Liver (tissue), 9 donors: Measurements from ENCODE around the gene POU2F3. TPM values are rescaled to one million over a fixed set of nuclear protein-coding genes. Genes with fewer than 3 reads are reported as not detected.

Source experiments
- DNase-seq: peaks from one replicate; pipeline ENCODE4 v3.0.0-alpha.2; 2017; ENCODE audit warnings: low spot score
- H3K27ac ChIP-seq, 2 donors: one replicate each; pipeline ENCODE4 v1.7.0; 2013; ENCODE audit warnings: inconsistent platforms in 2 of 2, low read length in 2 of 2, control low read depth in 1 of 2, low read depth in 1 of 2, mild to moderate bottlenecking in 1 of 2
- H3K27me3 ChIP-seq, 4 donors: one replicate each; pipeline versions ENCODE4 v1.6.1 to v1.7.0; 2013; ENCODE audit warnings: low read length in 3 of 4, inconsistent platforms in 1 of 4, mild to moderate bottlenecking in 1 of 4, moderate library complexity in 1 of 4; ENCODE audit not compliant: control insufficient read depth in 4 of 4, insufficient read depth in 4 of 4
- H3K36me3 ChIP-seq, 4 donors: one replicate each; pipeline versions ENCODE4 v1.6.1 to v1.7.0; 2013; ENCODE audit warnings: low read length in 3 of 4, mild to moderate bottlenecking in 3 of 4, low read depth in 1 of 4, moderate library complexity in 1 of 4; ENCODE audit not compliant: control insufficient read depth in 4 of 4, insufficient read depth in 3 of 4
- H3K4me1 ChIP-seq, 4 donors: one replicate each; pipeline versions ENCODE4 v1.6.1 to v1.7.0; 2013; ENCODE audit warnings: low read length in 3 of 4, mild to moderate bottlenecking in 3 of 4, moderate library complexity in 1 of 4; ENCODE audit not compliant: control insufficient read depth in 4 of 4, insufficient read depth in 4 of 4
- H3K4me3 ChIP-seq, 3 donors: one replicate each; pipeline versions ENCODE4 v1.6.1 to v1.7.0; 2013; ENCODE audit warnings: low read length in 3 of 3, control low read depth in 1 of 3, low read depth in 1 of 3, mild to moderate bottlenecking in 1 of 3
- H3K9ac ChIP-seq, 2 donors: one replicate each; pipeline ENCODE4 v1.7.0; 2013; ENCODE audit warnings: low read length in 2 of 2, mild to moderate bottlenecking in 2 of 2, moderate library complexity in 2 of 2, control low read depth in 1 of 2, low read depth in 1 of 2
- H3K9me3 ChIP-seq, 4 donors: one replicate each; pipeline versions ENCODE4 v1.6.1 to v1.7.0; 2013; ENCODE audit warnings: low read length in 3 of 4; ENCODE audit not compliant: control insufficient read depth in 4 of 4
- ATF3 ChIP-seq: IDR thresholded peaks from 2 replicates; pipeline ENCODE4 v1.6.1; 2016; ENCODE audit warnings: antibody characterized with exemption
- CTCF ChIP-seq: fragments of 150-350 bp; IDR thresholded peaks from 2 replicates; pipeline ENCODE4 v1.5.1; 2017; ENCODE audit warnings: improper control_type of control experiment, low read depth, low read length; ENCODE audit not compliant: missing input control
- EGR1 ChIP-seq, 2 donors: IDR thresholded peaks; 2 replicates each; pipeline ENCODE4 v1.6.1; 2016 to 2018; ENCODE audit warnings: antibody characterized with exemption in 2 of 2, low read depth in 2 of 2
- FOXA1 ChIP-seq: IDR thresholded peaks from 2 replicates; pipeline ENCODE4 v1.6.1; 2016; ENCODE audit warnings: antibody characterized with exemption
- FOXA2 ChIP-seq: IDR thresholded peaks from 2 replicates; pipeline ENCODE4 v1.6.1; 2016; ENCODE audit warnings: antibody characterized with exemption
- GABPA ChIP-seq, 2 donors: IDR thresholded peaks in 1 of 2; conservative IDR thresholded peaks in 1 of 2; 2 replicates each; pipeline ENCODE4 v1.6.1; 2016; ENCODE audit warnings: antibody characterized with exemption in 2 of 2, mild to moderate bottlenecking in 1 of 2, moderate library complexity in 1 of 2
- HNF4A ChIP-seq, 2 donors: conservative IDR thresholded peaks; 2 replicates each; pipeline ENCODE4 v1.6.1; 2016; ENCODE audit warnings: antibody characterized with exemption in 2 of 2, mild to moderate bottlenecking in 2 of 2
- HNF4G ChIP-seq: IDR thresholded peaks from 2 replicates; pipeline ENCODE4 v1.6.1; 2016; ENCODE audit warnings: antibody characterized with exemption
- JUND ChIP-seq, 2 donors: IDR thresholded peaks; 2 replicates each; pipeline ENCODE4 v1.6.1; 2016; ENCODE audit warnings: antibody characterized with exemption in 2 of 2
- MAX ChIP-seq: IDR thresholded peaks from 2 replicates; pipeline ENCODE4 v1.6.1; 2016; ENCODE audit warnings: antibody characterized with exemption
- RAD21 ChIP-seq, 2 donors: IDR thresholded peaks; 2 replicates each; pipeline ENCODE4 v1.6.1; 2016; ENCODE audit warnings: antibody characterized with exemption in 2 of 2, mild to moderate bottlenecking in 2 of 2
- REST ChIP-seq: IDR thresholded peaks from 2 replicates; pipeline ENCODE4 v1.6.1; 2016; ENCODE audit warnings: antibody characterized with exemption, mild to moderate bottlenecking
- RXRA ChIP-seq, 2 donors: IDR thresholded peaks; 2 replicates each; pipeline ENCODE4 v1.6.1; 2017 to 2018; ENCODE audit warnings: antibody characterized with exemption in 2 of 2, mild to moderate bottlenecking in 1 of 2
- SP1 ChIP-seq: IDR thresholded peaks from 2 replicates; pipeline ENCODE4 v1.6.1; 2018; ENCODE audit warnings: antibody characterized with exemption, mild to moderate bottlenecking
- TAF1 ChIP-seq: conservative IDR thresholded peaks from 2 replicates; pipeline ENCODE4 v1.6.1; 2016; ENCODE audit warnings: antibody characterized with exemption, mild to moderate bottlenecking
- YY1 ChIP-seq: IDR thresholded peaks from 2 replicates; pipeline ENCODE4 v1.6.1; 2016; ENCODE audit warnings: antibody characterized with exemption, mild to moderate bottlenecking
- ZBTB33 ChIP-seq: IDR thresholded peaks from 2 replicates; pipeline ENCODE4 v1.6.1; 2016; ENCODE audit warnings: antibody characterized with exemption
- WGBS: extraction: QIAGEN DNeasy Blood & Tissue Kit; methylation state at CpG from one replicate; pipeline ENCODE4 v1.1.7; 2013; 5-methylcytosine and 5-hydroxymethylcytosine counted together
- polyA plus RNA-seq, 2 donors: library from polyadenylated mRNA; stranded (reverse) in 1 of 2; unstranded in 1 of 2; fragments of 200-250 nt in 1 of 2; fragments of >200 nt in 1 of 2; fragmentation: Nextera tagmentation in 1 of 2; extraction: Ambion mirVana in 1 of 2; gene quantifications; one replicate each; pipeline versions ENCODE4 v1.2.1 to v1.2.3, GENCODE V29; 2013 to 2015
- total RNA-seq, 2 donors: library from RNA; depleted of rRNA; stranded (reverse); fragments of >200 nt; gene quantifications; one replicate each; pipeline ENCODE4 v1.2.3, GENCODE V29; 2014
- donor health status: healthy.
- donor health status: healthy.
- donor health status: healthy.
- donor health status: healthy.
- donor health status: healthy.

Gene POU2F3
- total and polyA plus RNA-seq, 4 donors: not detected

- Histone ChIP-seq H3K36me3 (no peaks in the 10 kb centered on the region), H3K9me3 (no peaks in the 10 kb centered on the region), H3K27me3 (peaks cover 0 to 8% (median 0%) of the 10 kb centered on the region in 4 donors), H3K27ac (no peak overlapping the region), H3K4me1 (no peaks in the 10 kb centered on the region), H3K4me3 (no peak overlapping the region), H3K9ac (no peak overlapping the region)
- WGBS: 95% methylated on average over 3 of the region's 3 CpGs
- TF ChIP-seq YY1 (no peak), SP1 (no peak), JUND (IDR thresholded peaks at IDR 0.05) (no peak), FOXA1 (no peak), HNF4G (no peak)
- no peak for DNase-seq
Measured at GRCh38 chr11:120261931-120262330, 22.0 kb downstream of the POU2F3 start.

- Histone ChIP-seq H3K4me3 (no peak overlapping the region), H3K4me1 (no peaks in the 10 kb centered on the region), H3K27ac (no peak overlapping the region), H3K27me3 (no peaks in the 10 kb centered on the region), H3K9me3 (no peaks in the 10 kb centered on the region), H3K36me3 (no peaks in the 10 kb centered on the region), H3K9ac (no peak overlapping the region)
- no peak for DNase-seq
- WGBS: 86% methylated on average over 2 of the region's 2 CpGs
- TF ChIP-seq GABPA (IDR thresholded peaks at IDR 0.05 in 1 of 2, conservative IDR thresholded peaks at IDR 0.05 in 1 of 2) (no peak), FOXA2 (no peak), ATF3 (no peak), FOXA1 (no peak)
Measured at GRCh38 chr11:120267319-120267718, 27.4 kb downstream of the POU2F3 start.

- H3K9ac ChIP-seq: no peak overlapping the region
- no peaks in the 10 kb centered on the region for H3K4me1 ChIP-seq
- DNase-seq: no peak
- no peaks in the 10 kb centered on the region for H3K36me3 ChIP-seq
- TF ChIP-seq ZBTB33 (no peak), RXRA (IDR thresholded peaks at IDR 0.05) (no peak), RAD21 (IDR thresholded peaks at IDR 0.05) (no peak), MAX (no peak), TAF1 (no peak), ATF3 (no peak), HNF4A (conservative IDR thresholded peaks at IDR 0.05) (no peak), CTCF (no peak), EGR1 (IDR thresholded peaks at IDR 0.05; ENCODE audit: low read depth in 2 of 2) (no peak), REST (no peak)
- no peaks in the 10 kb centered on the region for H3K9me3 ChIP-seq
- no peaks in the 10 kb centered on the region for H3K27me3 ChIP-seq
- 82% methylated on average over 5 of the region's 5 CpGs for WGBS
- H3K4me3 ChIP-seq: no peak overlapping the region
- H3K27ac ChIP-seq: no peak overlapping the region
Measured at GRCh38 chr11:120268686-120269085, 28.7 kb downstream of the POU2F3 start.
